Activated T-cell treated with anti-CD3 and anti-CD28 coated beads for 1 hour (primary cell): ENCODE data around the gene USP33.
"Not testable (repeated sequence)": the region's sequence is repeated elsewhere in the genome, so short reads cannot be mapped to it uniquely, and the experiment has no call there.

ENCODE experiments used
- DNase-seq: peaks from one replicate; pipeline ENCODE4 v3.0.0-alpha.2; 2020; ENCODE audit warnings: low read depth

Gene USP33

GRCh38 chr1:77759071-77760028 lies at the start of gene USP33:
Gene USP33 (minus strand): TSS chr1:77759852. CDS start chr1:77741697, 18,155 bp downstream.
- DNase-seq, result peak; percentile 87

- DNase-seq, result no peak
These were observed 43.7 kb upstream of the USP33 start for GRCh38 chr1:77803371-77803770.

- DNase-seq, result no peak
These were observed 42.4 kb upstream of the USP33 start for GRCh38 chr1:77802026-77802425.

- DNase-seq, result no peak
These were observed 38.3 kb upstream of the USP33 start for GRCh38 chr1:77797991-77798390.

GRCh38 chr1:77796695-77797405 lies 37.2 kb upstream of the USP33 start:
- no peak for DNase-seq

- no peak for DNase-seq
These were observed 34.9 kb upstream of the USP33 start for GRCh38 chr1:77794550-77794949.

- DNase-seq, result not testable (repeated sequence)
These were observed 26.6 kb upstream of the USP33 start for GRCh38 chr1:77786093-77786741.

- no peak for DNase-seq
These were observed 23.5 kb upstream of the USP33 start for GRCh38 chr1:77783141-77783540.

GRCh38 chr1:77781683-77782082 lies 22.0 kb upstream of the USP33 start:
- DNase-seq, result no peak

- peak; percentile 77 for DNase-seq
These were observed 20.1 kb upstream of the USP33 start, which contains the start of gene MIGA1 for GRCh38 chr1:77779529-77780281. Gene MIGA1 (plus strand): TSS chr1:77779649. CDS start chr1:77783253, 3,604 bp downstream.

GRCh38 chr1:77776007-77776700 lies 16.5 kb upstream of the USP33 start:
- DNase-seq, result no peak

- no peak for DNase-seq
These were observed 8.4 kb upstream of the USP33 start for GRCh38 chr1:77768006-77768405.

GRCh38 chr1:77762072-77762476 lies 2.4 kb upstream of the USP33 start:
- DNase-seq, result no peak

GRCh38 chr1:77757603-77758002 lies 2.0 kb downstream of the USP33 start:
- no peak for DNase-seq

- no peak for DNase-seq
These were observed 2.5 kb downstream of the USP33 start for GRCh38 chr1:77757066-77757584.

GRCh38 chr1:77756052-77756754 lies 3.4 kb downstream of the USP33 start:
- DNase-seq, result no peak

- not testable (repeated sequence) for DNase-seq
These were observed 10.2 kb downstream of the USP33 start for GRCh38 chr1:77749489-77749888.

GRCh38 chr1:77744576-77744975 lies 15.1 kb downstream of the USP33 start:
- no peak for DNase-seq

GRCh38 chr1:77742011-77742555 lies 17.6 kb downstream of the USP33 start:
- DNase-seq, result no peak

- no peak for DNase-seq
These were observed 18.3 kb downstream of the USP33 start for GRCh38 chr1:77741316-77741715.
